CMK (cell line): ENCODE results near the gene ORAI2.
A peak's percentile ranks its signal among the peaks of the same experiment; 100 is the strongest.
"Not testable (repeated sequence)": the region's sequence is repeated elsewhere in the genome, so short reads cannot be mapped to it uniquely, and the experiment has no call there.

ENCODE experiments used
- DNase-seq: peaks from one replicate; pipeline ENCODE4 v3.0.0-alpha.2; 2010; ENCODE audit warnings: low read depth

The ORAI2 gene

GRCh38 chr7:102433219-102434038 is at the start of gene ORAI2:
Gene ORAI2 (plus strand): TSS chr7:102433575. CDS start chr7:102438957, 5,382 bp downstream.
- peak; percentile 56 for DNase-seq

GRCh38 chr7:102387064-102387463 is 46.3 kb upstream of the ORAI2 start:
- no peak for DNase-seq

GRCh38 chr7:102389810-102390209 is 43.6 kb upstream of the ORAI2 start:
- DNase-seq: no peak

- peak; percentile 56 for DNase-seq
Measured at GRCh38 chr7:102390697-102391484, 42.5 kb upstream of the ORAI2 start.

- no peak for DNase-seq
Measured at GRCh38 chr7:102392330-102392729, 41.0 kb upstream of the ORAI2 start.

- DNase-seq: no peak
Measured at GRCh38 chr7:102393467-102393866, 39.9 kb upstream of the ORAI2 start.

GRCh38 chr7:102395592-102395872 is 37.8 kb upstream of the ORAI2 start:
- no peak for DNase-seq

GRCh38 chr7:102395873-102396709 is 37.3 kb upstream of the ORAI2 start, which contains the start of gene PRKRIP1:
Gene PRKRIP1 (plus strand): TSS chr7:102396363. CDS start chr7:102396412, 49 bp downstream.
- no peak for DNase-seq

- DNase-seq: no peak
Measured at GRCh38 chr7:102396710-102397019, 36.7 kb upstream of the ORAI2 start.

- DNase-seq: no peak
Measured at GRCh38 chr7:102398543-102398942, 34.8 kb upstream of the ORAI2 start.

- no peak for DNase-seq
Measured at GRCh38 chr7:102400360-102400759, 33.0 kb upstream of the ORAI2 start.

- DNase-seq: no peak
Measured at GRCh38 chr7:102403563-102403962, 29.8 kb upstream of the ORAI2 start.

GRCh38 chr7:102404005-102404861 is 29.1 kb upstream of the ORAI2 start:
- DNase-seq: peak; percentile 58

- not testable (repeated sequence) for DNase-seq
Measured at GRCh38 chr7:102404862-102405188, 28.6 kb upstream of the ORAI2 start.

GRCh38 chr7:102407910-102408309 is 25.5 kb upstream of the ORAI2 start:
- DNase-seq: no peak

- not testable (repeated sequence) for DNase-seq
Measured at GRCh38 chr7:102408530-102408929, 24.8 kb upstream of the ORAI2 start.

- no peak for DNase-seq
Measured at GRCh38 chr7:102409340-102409739, 24.0 kb upstream of the ORAI2 start.

- no peak for DNase-seq
Measured at GRCh38 chr7:102410123-102410522, 23.3 kb upstream of the ORAI2 start.

- DNase-seq: no peak
Measured at GRCh38 chr7:102410918-102411317, 22.5 kb upstream of the ORAI2 start.

- no peak for DNase-seq
Measured at GRCh38 chr7:102412548-102412947, 20.8 kb upstream of the ORAI2 start.

GRCh38 chr7:102413091-102413490 is 20.3 kb upstream of the ORAI2 start:
- DNase-seq: no peak

- DNase-seq: no peak
Measured at GRCh38 chr7:102413611-102414010, 19.8 kb upstream of the ORAI2 start.
